NCI-H2107 treated with DMSO at 0.1 percent for 48 hours (cell line): ENCODE results near the gene NSMF.

Experiments used
- DNase-seq: peaks from one replicate; lab custom pipeline; 2025; ENCODE audit not compliant: unreplicated experiment; lab: John Stamatoyannopoulos, UW

Gene NSMF, protein sequence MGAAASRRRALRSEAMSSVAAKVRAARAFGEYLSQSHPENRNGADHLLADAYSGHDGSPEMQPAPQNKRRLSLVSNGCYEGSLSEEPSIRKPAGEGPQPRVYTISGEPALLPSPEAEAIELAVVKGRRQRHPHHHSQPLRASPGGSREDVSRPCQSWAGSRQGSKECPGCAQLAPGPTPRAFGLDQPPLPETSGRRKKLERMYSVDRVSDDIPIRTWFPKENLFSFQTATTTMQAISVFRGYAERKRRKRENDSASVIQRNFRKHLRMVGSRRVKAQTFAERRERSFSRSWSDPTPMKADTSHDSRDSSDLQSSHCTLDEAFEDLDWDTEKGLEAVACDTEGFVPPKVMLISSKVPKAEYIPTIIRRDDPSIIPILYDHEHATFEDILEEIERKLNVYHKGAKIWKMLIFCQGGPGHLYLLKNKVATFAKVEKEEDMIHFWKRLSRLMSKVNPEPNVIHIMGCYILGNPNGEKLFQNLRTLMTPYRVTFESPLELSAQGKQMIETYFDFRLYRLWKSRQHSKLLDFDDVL

DNA sequence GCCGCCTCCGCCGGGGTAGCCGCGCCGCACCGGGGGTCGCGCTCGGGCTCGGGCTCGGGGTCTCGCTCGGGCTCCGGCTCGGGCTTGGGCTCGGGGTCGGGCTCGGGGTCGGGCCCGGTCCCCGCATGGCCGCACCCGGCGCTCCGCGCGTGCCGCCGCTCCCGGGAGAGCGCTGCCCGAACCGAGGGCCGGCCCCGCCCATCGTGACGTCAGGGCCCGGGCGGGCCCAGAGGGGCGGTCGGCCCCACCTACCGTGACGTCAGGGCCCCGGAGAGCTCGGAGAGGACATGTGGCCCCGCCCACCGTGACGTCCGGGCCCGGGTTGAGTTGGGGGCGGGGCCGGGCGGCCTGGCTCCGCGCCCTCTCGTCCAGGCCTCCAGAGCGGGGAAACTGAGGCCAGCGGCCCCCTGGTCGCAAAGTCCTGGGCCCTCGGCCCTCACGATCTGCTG lies at the start of gene NSMF:
TSS of gene NSMF (minus strand) at position 183 of the 449 bp plus-strand sequence. CDS start 232 bp downstream, outside the sequence.
- peak; percentile 75 for DNase-seq

DNA sequence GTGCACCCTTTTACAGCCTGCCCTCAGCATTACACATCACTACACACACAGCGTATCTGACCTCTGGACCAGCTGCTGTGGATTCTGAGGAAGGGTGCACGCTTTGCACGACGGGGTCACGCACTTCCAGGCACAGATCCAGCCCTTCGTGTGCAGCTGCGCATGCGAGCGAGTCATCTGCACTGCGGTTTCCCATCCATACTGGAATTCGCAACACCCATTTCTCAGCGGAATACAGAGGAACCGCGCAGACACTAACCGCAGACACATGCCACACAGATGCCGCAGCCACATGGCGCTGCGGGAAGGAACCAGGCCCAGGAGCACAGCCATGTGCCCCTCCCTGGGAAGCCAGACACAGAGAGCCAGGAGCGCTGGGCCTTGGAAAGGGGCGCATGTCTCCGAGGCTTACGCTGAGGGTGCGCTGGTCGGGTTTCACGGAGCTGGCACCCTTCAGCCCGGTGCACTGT lies 47.6 kb upstream of the NSMF start:
- no peak for DNase-seq

DNA sequence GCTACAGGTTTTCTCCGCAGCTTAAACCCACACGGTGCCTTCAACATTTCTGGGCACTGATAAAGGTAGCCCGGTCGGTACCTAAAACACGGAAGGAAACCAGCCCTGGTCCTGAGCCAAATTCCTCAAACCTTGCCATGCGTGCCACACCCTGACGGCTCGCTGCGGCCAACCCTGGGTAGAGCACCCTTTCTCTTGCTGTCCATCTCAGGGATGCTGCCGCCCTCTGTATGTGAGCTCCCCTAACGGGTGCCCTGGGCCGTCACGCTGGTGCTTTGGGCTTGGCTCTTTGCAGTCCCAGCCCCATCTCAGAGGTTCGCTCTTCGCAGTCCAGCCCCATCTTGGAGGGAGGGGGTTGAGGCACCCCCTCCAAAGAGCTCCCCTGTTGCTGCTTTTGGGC lies 47.1 kb upstream of the NSMF start:
- no peak for DNase-seq

GRCh38 chr9:137505421-137506140 lies 46.4 kb upstream of the NSMF start:
- no peak for DNase-seq

DNA sequence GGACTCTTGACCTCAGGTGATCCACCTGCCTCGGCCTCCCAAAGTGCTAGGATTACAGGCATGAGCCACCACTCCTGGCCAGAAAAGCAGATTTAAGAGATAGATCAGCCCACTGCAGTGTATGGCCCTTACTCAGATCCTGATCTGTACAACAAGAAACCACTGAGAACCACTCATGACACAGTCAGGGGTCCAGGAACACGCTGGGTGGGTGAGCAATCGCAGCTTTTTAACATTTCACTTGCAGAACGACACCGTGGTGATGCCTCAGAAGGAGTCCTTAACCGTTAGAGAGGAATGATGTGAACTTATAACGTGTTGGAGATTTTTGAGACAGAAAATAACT lies 45.3 kb upstream of the NSMF start:
- no peak for DNase-seq

GRCh38 chr9:137502008-137502911 lies 43.1 kb upstream of the NSMF start:
- no peak for DNase-seq

DNA sequence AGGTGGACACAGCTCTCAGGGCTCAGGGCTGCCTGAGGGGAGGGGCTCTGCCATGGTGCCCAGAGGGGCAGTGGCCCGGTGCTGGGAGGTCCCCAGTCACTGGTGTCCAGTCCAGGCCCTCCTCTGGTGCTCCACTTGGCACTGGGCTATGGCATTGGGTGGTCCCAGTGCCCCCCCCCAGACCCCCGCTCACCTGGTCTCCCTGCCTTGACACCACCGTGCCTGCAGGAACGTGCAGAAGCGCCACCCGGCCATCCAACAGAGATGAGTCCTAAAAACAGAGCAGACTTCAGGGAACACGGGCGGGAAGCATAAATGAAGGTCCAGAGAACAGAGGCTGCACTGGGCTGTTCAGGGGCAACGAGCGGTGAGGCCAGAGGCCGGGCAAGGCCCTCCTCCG lies 42.3 kb upstream of the NSMF start:
- DNase-seq = no peak

DNA sequence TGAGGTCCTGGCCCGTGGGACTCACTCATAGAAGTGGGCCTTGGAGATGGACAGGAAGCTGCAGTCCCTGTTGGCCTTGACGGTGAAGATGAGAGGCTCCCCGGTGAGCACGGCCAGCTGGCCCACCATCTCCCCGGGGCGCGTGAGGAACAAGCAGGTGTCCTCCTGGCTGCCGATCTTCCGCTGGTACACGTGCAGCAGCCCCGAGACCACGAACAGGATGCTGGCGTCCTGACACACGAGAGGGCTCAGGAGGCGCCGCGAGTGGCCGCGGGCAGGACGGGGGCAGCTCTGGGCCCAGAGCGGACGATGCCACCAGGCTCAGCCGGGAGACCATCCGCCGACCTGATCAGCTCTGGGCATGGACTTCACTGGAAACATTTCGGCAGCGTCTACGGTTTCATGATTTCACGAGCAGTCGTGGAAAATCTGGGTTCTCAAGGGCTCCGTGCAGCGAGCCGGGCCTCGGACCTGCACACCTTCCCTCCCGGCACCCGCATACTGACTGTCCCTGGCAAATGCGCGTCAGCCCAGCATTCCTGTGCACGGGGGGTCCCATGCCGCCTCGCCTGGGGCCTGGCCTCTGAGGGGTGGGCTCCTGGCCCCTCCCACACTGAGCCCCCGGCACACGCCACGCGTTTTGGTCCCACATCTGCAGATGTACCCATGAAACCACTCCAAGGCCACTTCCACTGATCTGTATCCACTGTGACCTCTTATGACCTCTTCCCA lies 41.7 kb upstream of the NSMF start:
- DNase-seq = no peak

- no peak for DNase-seq
These were observed 40.9 kb upstream of the NSMF start for GRCh38 chr9:137499858-137500661.

DNA sequence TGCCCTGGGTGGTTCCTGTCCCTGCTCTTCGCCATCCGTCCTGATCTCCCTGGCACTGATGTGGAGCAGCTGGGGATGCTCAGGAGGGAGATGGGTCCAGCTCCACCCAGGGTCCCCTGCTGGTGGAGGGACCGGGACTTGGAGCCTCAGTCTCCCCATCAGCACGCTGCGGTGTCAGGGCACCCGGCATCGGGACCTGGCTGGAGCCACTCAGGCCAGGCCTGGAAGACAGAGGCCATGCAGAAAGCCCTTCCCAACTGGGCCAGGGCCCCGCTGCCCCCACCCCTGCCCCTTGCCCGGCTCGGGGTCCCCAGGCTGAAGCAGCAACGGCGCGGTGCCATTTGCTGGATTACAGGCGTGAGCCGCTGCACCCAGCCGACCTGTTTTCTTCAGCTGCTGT lies 40.3 kb upstream of the NSMF start:
- no peak for DNase-seq

DNA sequence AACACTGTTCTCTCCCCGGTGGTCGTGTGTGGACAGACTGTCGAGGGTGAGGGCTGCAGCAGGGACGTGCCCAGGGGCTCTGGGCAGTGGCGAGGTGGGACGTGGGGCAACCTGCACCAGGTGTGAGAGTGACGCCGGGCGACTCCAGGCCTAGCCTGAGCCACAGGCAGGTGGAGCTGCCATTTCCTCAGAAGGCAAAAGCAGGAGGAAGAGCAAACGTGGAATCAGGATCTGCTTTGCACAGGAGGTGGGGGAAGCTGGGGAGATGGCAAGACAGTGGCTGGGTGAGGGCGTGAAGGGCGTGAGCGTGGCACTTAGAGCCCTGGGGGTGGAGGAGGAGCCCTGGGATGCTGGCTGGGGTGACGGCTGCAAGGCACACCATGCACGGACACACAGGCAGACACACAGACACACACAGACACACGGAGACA lies 39.6 kb upstream of the NSMF start:
- DNase-seq = no peak

- DNase-seq = no peak
These were observed 39.0 kb upstream of the NSMF start for GRCh38 chr9:137497921-137498719.

DNA sequence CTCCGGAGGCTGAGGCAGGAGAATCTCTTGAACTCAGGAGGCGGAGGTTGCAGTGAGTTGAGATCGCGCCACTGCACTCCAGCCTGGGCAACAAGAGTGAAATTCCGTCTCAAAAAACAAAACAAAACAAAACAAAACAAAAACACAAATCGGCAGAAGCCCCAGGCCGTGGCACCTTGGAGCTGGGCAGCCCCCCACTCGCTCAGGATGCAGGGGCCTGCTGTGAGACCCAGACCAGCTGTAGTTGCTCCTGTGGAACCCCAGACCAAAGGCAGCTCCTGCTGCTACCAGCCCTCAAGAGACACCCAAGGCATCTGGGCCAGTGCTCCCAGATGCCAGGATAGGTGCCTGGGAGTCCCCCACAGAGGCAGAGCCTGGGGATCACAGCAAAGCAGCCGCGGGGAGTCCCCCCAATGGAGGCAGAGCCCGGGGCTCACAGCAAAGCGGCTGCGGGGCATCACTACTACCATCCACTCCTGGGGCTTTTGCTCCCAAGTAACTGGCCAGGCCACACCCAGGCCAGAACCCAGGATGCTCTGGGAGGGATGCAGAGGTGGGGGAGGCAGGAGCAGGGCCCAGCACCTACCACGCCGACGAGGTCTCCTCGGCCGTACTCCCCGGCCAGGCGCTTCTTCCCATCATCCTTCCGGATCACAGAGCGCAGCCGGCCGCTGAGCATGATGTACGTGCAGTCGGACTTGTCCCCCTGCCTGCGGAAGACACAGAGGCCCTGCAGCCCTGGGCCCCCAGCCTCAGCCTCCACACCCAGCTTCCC lies 37.7 kb upstream of the NSMF start:
- no peak for DNase-seq

DNA sequence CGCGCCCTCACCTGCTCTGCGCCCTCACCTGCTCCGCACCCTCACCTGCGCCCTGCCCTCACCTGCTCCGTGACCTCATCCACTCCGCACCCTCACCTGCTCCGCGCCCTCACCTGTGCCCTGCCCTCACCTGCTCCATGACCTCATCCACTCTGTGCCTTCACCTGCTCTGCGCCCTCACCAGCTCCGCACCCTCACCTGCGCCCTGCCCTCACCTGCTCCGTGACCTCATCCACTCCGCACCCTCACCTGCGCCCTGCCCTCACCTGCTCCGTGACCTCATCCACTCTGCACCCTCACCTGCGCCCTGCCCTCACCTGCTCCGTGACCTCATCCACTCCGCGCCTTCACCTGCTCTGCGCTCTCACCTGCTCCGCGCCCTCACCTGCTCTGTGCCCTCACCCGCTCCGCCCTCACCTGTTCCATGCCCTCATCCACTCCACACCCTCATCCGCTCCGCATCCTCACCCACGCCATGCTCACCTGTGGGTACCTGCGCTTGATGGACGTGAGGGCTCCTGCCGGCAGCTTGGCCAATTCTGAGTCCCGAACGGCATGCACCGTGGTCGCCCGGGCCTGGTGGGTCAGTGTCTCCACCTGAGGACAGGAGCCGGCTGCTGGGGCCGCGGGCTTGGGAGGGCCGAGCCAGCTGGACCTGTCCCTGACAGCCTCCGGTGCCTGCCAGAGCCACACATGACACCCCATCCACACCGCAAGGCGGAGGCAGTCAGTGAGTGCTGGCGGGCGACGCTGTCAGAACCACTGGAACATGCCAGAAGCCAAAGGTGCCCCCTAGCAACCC lies 35.6 kb upstream of the NSMF start:
- no peak for DNase-seq

GRCh38 chr9:137494104-137494544 lies 35.0 kb upstream of the NSMF start:
- DNase-seq = no peak

DNA sequence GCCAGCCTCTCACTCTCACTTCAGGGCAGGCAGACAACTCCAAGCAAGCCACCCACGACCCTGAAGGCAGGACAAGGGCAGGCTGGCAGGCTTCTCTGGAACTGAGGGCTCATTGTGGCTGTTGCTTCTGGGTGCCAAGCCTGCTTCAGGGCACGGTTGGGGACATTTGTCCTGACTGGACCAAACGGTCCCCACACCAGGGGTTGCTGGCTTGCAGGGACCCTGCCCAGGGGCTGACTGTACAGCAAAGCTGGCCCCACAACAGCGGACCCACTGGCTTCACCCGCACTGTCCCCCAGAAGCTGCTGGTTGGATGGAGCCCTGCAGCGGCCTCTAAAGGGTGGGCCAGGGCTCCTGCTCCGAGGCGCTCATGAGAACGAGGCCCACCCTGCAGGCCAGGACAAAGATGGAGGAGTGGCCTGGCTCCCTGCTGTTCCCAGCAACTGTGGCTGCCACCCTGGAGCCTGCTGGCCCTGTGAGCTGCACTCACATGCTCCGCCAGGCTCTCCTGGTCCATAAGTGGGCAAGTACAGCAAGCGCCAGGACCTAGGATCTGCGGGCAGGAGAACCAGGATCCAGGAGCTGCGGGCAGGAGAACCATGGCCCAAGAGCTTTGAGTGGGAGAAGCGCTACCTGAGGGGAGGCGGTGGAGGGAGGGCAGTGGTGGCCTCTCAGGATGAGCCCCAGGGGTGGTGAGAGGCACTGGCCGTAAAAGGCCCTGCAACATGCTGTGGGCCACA lies 34.4 kb upstream of the NSMF start:
- no peak for DNase-seq
